ENCODE measurements around the gene TRAP1.
"Not testable (repeated sequence)": the region's sequence is repeated elsewhere in the genome, so short reads cannot be mapped to it uniquely, and the experiment has no call there.

The TRAP1 gene

DNA sequence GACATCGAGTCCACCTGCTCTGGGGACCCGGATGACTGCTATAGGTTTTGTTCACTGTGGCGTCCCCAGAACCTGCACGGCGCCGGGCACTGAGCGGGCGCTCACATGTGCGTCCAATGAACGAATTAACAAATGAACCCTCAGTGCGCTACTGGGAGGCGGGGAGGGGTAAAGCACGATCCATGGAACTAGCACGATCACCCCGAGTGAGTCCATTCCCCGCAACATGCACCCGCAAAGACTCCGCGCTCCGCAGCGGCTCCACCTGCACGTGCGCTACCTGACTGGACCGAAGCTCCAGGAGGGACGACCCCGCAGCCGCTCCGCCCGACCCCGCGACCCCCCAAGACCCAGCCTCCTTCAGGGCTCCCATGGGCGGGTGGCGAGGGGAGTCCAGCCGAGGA lies 491 bp downstream of the TRAP1 start:
- H3K4me2 ChIP-seq (ENCODE audit: low read length) = peak overlapping the region; percentile 96
- peaks cover 10% of the 10 kb centered on the region for H3K4me1 ChIP-seq (ENCODE audit: low read length)
- no peaks in the 10 kb centered on the region for H3K27me3 ChIP-seq (ENCODE audit: low read depth, low read length)
- H3K9ac ChIP-seq (ENCODE audit: low read length) = peak overlapping the region; percentile 86
- peak overlapping the region; percentile 37; the same call in 1 of the 2 replicates for H2AFZ ChIP-seq (ENCODE audit: low read depth, low read length)
- peaks cover 22% of the 10 kb centered on the region for H3K36me3 ChIP-seq (replicated peaks; ENCODE audit: low read depth, low read length)
- H3K27ac ChIP-seq (ENCODE audit: low read length) = peak overlapping the region; percentile 40
- H3K9me3 ChIP-seq (ENCODE audit: insufficient read depth, low read length) = no peaks in the 10 kb centered on the region
- peaks cover 63% of the 10 kb centered on the region for H3K79me2 ChIP-seq (ENCODE audit: low read length)
- TF ChIP-seq, protein P1, sequence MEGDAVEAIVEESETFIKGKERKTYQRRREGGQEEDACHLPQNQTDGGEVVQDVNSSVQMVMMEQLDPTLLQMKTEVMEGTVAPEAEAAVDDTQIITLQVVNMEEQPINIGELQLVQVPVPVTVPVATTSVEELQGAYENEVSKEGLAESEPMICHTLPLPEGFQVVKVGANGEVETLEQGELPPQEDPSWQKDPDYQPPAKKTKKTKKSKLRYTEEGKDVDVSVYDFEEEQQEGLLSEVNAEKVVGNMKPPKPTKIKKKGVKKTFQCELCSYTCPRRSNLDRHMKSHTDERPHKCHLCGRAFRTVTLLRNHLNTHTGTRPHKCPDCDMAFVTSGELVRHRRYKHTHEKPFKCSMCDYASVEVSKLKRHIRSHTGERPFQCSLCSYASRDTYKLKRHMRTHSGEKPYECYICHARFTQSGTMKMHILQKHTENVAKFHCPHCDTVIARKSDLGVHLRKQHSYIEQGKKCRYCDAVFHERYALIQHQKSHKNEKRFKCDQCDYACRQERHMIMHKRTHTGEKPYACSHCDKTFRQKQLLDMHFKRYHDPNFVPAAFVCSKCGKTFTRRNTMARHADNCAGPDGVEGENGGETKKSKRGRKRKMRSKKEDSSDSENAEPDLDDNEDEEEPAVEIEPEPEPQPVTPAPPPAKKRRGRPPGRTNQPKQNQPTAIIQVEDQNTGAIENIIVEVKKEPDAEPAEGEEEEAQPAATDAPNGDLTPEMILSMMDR (IDR thresholded peaks at IDR 0.05; ENCODE audit: low read depth, low read length) = no peak
- TF ChIP-seq EZH2phosphoT487 (IDR thresholded peaks at IDR 0.05; ENCODE audit: low read depth) = no peak
- H4K20me1 ChIP-seq (ENCODE audit: insufficient read depth, low read length) = 0 out of 2 replicates have a peak, but pooled peaks cover 15% of the 10 kb centered on the region
- peak overlapping the region; percentile 97 for H3K4me3 ChIP-seq (ENCODE audit: low read length)

DNA sequence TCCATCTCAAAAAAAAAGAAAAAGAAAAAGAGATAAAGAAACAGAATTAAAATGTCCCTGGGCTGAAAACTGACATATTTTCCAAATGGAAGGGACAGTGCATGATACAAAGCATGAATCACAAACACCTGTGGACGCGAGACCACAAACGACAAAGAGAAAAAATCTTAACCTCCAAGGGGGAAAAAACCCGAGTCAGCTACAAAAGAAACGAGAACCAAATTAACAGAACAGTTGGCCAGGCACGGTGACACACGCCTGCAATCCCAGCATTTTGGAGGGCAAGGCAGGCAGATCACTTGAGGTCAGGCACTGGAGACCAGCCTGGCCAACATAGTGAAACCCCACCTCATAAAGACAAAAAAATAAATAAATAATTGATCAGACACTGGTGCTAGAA lies 1.9 kb downstream of the TRAP1 start:
- Histone ChIP-seq H3K27me3 (ENCODE audit: low read depth, low read length) (no peaks in the 10 kb centered on the region), H3K27ac (ENCODE audit: low read length) (no peak overlapping the region), H4K20me1 (ENCODE audit: insufficient read depth, low read length) (peaks cover 21% of the 10 kb centered on the region), H3K4me3 (ENCODE audit: low read length) (no peak overlapping the region), H3K36me3 (replicated peaks; ENCODE audit: low read depth, low read length) (peaks cover 25% of the 10 kb centered on the region), H3K4me2 (ENCODE audit: low read length) (no peak overlapping the region), H3K9me3 (ENCODE audit: insufficient read depth, low read length) (no peaks in the 10 kb centered on the region), H3K4me1 (ENCODE audit: low read length) (peaks cover 10% of the 10 kb centered on the region), H3K79me2 (ENCODE audit: low read length) (peaks cover 77% of the 10 kb centered on the region), H2AFZ (ENCODE audit: low read depth, low read length) (no peak overlapping the region), H3K9ac (ENCODE audit: low read length) (no peak overlapping the region)
- TF ChIP-seq, protein P1 (IDR thresholded peaks at IDR 0.05; ENCODE audit: low read depth, low read length) = no peak
- TF ChIP-seq EZH2phosphoT487 (IDR thresholded peaks at IDR 0.05; ENCODE audit: low read depth) = no peak

DNA sequence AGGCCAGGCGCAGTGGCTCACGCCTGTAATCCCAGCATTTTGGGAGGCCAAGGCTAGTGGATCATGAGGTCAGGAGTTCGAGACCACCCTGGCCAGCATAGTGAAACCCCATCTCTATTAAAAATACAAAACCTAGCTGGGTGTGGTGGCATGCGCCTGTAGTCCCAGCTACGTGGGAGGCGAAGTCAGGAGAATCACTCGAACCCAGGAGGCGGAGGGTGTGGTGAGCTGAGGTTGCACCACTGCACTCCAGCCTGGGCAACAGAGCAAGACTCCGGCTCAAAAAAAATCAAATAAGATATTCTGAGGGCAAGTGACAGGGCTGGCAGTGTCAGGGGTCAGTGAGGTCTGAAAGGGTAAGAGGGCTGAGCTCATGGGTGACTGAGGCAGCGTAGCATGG lies 2.9 kb downstream of the TRAP1 start:
- not testable (repeated sequence) for H3K9me3 ChIP-seq (ENCODE audit: insufficient read depth, low read length); H3K27me3 ChIP-seq (ENCODE audit: low read depth, low read length); H2AFZ ChIP-seq (ENCODE audit: low read depth, low read length); H3K4me2 ChIP-seq (ENCODE audit: low read length); H3K4me3 ChIP-seq (ENCODE audit: low read length); H3K27ac ChIP-seq (ENCODE audit: low read length); H3K9ac ChIP-seq (ENCODE audit: low read length)
- peaks cover 10% of the 10 kb centered on the region for H3K4me1 ChIP-seq (ENCODE audit: low read length)
- H4K20me1 ChIP-seq (ENCODE audit: insufficient read depth, low read length) = peaks cover 28% of the 10 kb centered on the region
- H3K36me3 ChIP-seq (replicated peaks; ENCODE audit: low read depth, low read length) = peaks cover 33% of the 10 kb centered on the region
- peaks cover 87% of the 10 kb centered on the region for H3K79me2 ChIP-seq (ENCODE audit: low read length)

DNA sequence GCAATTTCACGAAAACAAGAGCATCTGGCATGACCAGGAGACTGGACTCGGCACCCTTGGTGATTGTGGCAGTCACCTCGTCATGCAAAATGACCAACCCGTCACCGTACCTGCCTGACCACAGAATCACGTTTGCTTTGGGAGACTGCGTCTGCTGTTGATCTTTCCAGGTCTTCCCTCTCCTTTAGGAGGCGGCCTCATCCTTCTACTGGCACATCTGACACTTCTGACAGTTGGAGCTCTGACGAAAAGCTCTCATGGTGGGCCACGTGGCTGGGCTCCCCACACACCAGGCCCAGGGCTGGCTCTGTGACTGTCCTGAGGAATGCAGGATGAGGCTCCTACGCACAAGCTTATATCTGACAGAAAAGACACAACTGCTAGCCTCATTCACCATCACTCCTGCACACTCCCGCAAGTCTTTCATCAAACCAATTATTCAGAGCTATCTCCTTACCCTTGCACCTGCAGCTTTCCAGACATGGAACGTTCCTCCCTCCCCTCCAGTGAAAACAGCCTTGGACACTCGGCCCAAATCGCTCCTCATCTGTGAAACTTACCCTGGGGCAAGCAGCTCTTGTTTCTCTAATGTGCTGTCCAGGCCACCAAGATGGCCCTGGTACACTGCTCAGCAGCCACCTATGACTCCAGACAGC lies 3.6 kb downstream of the TRAP1 start:
- TF ChIP-seq, protein P1 (IDR thresholded peaks at IDR 0.05; ENCODE audit: low read depth, low read length) = no peak
- TF ChIP-seq EZH2phosphoT487 (IDR thresholded peaks at IDR 0.05; ENCODE audit: low read depth) = no peak
- no peak overlapping the region for H3K27ac ChIP-seq (ENCODE audit: low read length)
- no peaks in the 10 kb centered on the region for H3K27me3 ChIP-seq (ENCODE audit: low read depth, low read length)
- H3K9ac ChIP-seq (ENCODE audit: low read length) = no peak overlapping the region
- H2AFZ ChIP-seq (ENCODE audit: low read depth, low read length) = no peak overlapping the region
- H3K36me3 ChIP-seq (replicated peaks; ENCODE audit: low read depth, low read length) = peaks cover 36% of the 10 kb centered on the region
- no peak overlapping the region for H3K4me3 ChIP-seq (ENCODE audit: low read length)
- H3K4me2 ChIP-seq (ENCODE audit: low read length) = no peak overlapping the region
- H4K20me1 ChIP-seq (ENCODE audit: insufficient read depth, low read length) = peaks cover 30% of the 10 kb centered on the region
- H3K4me1 ChIP-seq (ENCODE audit: low read length) = peaks cover 10% of the 10 kb centered on the region
- peaks cover 94% of the 10 kb centered on the region for H3K79me2 ChIP-seq (ENCODE audit: low read length)
- no peaks in the 10 kb centered on the region for H3K9me3 ChIP-seq (ENCODE audit: insufficient read depth, low read length)
